Activated CD8-positive, alpha-beta memory T cell treated with anti-CD3 and anti-CD28 coated beads for 4 hours (primary cell): ENCODE results near the gene FGFR3.

Source experiments
- DNase-seq, 2 donors: peaks; one replicate each; pipeline ENCODE4 v3.0.0-alpha.2; 2020; ENCODE audit warnings: low read depth in 2 of 2

The FGFR3 gene

GRCh38 chr4:1792832-1793495 is at the start of gene FGFR3:
FGFR3 (plus strand) TSS chr4:1793293; CDS start chr4:1793935, 642 bp downstream.
- DNase-seq = no peak

DNA sequence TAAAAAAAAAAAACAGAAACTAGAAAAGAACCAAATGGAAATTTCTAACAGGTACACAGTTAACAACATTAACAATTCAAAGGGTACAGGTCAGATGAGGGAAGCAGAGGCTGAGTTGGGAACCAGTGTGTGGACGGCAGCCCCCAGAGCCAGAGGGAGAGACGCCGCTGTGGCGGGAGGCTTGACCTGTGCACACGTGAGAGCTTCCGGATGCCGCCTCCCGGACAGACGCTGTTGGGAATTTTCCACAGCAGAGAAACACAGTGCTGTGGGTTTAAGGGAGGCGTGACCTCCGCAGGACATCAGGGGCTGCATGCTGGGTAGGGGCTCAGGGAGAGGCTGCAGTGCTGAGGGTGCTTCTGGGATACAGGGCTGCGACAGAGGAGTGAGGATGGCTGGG is 49.5 kb upstream of the FGFR3 start:
- no peak for DNase-seq

DNA sequence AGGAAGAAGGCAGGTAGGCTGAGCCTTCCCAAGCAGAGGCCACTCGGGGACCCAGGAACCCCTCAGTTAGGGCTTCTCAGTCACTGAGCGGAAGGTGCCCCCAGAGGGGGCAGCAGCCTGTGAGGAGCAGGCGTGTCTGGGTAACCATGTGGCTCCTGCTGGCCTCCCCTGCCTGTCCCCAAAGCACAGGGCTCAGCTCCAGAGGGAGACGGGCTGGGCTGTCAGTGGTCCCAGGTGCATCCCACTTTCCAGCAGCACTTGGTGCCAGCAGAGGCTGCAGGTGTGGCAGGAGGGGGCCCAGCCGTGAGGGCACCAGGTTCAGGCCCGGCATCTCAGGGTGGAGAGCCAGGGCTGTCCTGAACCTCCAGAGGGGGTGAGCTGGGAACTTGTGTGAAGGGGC is 49.1 kb upstream of the FGFR3 start:
- DNase-seq = no peak

- DNase-seq = no peak
Observed at GRCh38 chr4:1744552-1744951, 48.5 kb upstream of the FGFR3 start.

DNA sequence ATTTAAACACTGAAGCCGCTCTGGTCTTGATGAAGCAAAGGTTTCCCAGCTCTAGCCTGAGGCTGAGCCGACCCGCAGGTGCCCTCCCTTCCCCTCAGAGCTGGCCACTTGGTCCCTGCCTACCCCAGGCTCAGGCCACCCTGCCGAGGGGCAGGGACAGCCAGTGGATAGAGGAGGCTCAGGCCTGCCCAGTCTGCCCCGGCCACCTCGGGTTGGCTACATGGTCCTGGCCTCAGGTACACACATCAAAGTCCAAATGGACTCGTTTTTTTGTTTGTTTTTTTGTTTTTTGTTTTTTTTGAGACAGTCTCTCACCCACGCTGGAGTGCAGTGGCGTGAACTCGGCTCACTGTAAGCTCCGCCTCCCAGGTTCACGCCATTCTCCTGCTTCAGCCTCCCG is 47.9 kb upstream of the FGFR3 start:
- DNase-seq = no peak

DNA sequence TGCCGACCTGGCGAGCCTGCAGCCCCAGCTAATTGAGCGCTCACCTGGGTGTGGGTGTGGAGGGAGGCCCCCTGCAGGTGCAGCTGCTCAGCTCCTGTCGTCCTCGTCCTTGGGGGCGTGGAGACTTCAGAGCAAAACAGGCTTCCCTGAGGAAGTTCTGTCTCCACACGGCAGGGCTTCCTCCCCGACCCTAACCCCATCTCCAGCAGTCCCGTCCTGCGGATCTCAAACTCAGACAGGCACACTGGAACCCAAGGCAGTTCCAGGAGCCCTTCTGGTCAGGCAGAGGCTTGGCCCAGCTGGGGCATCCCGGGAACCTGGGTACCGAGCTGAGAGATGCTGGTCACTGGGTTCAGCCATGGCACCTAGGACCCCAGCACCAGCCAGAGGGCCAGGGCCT is 47.4 kb upstream of the FGFR3 start:
- no peak for DNase-seq

DNA sequence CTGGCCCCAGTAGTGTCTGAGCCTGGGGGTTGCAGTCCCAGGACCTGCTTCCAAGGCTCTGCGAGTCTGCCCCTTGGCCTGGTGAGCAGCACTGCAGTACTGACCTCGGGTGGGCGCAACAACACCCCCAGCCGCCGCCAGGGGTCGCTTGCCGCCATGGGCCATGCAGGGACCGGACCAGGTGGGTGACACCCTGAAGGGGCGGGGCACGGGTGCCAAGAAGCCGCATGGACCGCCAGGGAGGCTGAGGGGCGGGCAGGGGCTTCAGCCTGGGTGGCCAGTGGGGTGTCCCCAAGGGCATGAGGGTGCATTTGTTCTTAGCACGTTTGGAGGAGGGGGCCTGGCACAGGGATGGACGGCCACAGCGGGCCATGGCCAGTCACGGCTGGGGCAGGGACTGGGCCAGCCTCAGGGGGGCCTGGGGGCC is 46.8 kb upstream of the FGFR3 start:
- peak; percentile 57 to 58 for DNase-seq

DNA sequence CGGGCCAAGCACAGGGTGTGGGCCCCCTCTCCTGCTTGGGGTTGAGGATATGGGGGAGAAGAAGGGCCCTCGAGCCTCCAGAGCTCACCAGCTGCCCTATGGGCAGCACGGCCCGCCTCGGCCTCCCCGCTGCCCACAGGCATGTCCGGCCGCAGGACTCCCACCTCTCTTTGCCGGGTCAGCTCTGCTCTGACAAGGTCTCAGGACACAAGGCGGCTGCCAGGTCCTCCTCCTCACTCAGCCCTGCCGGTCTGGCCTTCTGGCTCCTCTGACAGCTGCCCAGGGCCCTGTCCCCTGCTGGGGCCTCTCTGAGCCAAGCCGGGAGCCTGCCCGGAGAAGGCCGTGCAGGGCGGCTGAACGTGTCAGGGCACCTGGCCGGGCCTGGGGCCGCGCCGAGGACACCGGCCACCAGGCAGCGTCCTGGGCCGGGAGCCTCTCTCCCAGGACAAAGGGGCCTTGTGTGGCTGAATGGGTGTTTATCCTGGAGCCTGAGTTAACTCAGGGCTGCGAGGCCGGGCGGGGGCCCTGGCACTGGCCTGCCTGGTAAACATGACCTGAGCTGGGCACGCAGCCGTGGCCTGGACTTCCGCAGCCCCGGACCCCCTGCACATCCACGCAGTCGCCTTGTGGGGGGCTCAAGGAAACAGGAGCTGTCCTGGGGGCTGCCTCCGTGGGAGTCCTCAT is 46.0 kb upstream of the FGFR3 start:
- no peak for DNase-seq

DNA sequence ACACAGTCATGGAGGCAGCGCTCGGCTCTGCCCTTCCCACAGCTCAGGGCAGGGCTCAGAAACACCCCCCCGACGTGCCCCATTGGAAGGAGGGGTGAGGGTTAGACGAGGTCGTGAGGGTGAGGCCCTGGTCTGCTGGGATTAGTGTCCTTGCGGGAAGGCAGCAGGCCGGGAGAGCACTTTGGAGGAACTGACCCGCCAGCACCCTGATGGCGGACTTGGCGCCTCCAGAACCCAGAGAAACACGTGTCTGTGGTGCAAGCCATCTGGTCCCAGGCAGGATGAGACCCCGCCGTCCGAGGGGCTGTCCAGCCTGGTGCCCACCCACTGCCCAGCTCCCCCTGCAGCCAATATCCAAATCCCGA is 45.5 kb upstream of the FGFR3 start:
- DNase-seq = no peak

DNA sequence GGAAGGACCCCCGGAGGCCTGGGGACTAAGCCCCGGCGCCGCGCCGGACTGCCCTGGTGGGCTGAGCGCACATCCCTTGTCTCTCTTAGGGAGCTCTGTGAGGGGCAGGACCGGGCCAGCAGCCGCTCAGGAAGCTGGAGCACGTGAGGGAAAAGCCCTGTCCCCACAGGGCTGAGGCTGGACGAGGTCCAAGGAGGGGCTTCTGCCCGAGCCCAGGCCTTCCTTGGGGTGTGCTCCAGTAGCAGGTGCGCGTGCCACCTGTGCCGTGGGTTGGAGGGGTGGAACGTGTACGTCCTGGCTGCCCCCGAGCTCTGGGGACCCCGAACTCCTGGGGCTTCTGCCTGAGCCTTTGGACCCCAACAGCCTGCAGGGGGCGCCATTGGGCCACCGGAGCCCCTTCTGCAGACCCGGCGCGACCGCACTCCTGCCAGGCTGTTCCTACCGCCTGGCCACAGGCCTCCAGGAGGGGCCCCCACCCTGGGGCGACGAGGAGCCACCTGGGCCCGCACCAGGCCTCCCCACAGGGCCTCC is 44.6 kb upstream of the FGFR3 start:
- peak; percentile 43 to 56 for DNase-seq

- DNase-seq = no peak
Observed at GRCh38 chr4:1749370-1749769, 43.7 kb upstream of the FGFR3 start.

DNA sequence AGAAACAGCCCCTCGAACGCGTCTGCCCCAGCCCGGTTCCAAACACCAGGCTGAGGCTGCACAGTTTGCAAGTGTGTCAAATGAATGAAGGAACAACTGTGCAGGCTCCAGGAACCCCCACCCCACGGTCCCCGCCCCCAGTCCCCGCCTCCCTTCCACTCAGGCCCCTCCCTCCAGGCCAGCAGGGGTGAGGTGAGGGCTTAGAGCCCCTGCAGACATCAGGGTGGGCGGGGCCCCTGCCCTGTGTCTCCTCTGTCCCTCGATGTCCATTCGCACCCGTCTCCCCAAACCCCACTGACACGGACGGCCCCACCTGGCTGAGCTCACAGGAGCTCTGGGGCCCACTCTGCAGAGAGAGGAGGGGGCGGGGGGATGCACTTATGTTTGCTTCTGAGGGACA is 43.3 kb upstream of the FGFR3 start:
- no peak for DNase-seq

DNA sequence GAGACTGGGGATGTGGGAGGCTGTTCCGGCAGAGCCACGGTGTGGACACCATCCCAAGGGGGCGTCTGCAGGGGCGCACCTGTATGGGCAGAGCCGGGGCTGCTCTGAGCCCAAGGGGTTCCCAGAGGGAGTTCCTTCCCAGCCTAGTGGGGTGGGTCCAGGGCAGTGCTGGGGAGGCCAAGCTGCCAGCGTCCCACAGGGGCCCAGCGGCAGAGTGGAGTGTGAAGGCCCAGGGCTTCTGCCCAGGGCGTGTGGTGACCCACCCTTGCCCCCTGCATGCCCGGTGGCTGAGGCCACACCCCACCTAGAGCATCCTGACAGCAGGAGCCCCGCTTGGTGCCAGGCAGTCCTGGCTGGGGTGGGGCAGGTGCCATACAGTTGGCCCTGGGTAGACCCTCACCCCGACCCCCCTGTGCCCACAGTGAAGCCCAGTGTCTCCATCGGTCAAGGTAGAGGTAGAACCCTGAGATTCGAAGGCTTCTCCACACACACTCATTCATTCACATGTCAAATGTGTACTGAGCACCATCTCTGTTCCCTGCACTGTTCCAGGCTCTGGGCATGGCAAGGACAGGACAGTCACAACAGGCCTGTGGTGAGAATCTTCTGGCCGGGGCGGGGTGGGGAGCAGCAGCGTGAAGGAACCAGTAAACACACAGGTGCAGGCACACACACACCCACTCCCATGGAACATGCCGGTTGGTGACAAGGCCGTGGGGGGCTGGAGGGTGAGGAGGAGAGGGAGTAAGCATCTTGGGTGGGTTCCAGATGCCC is 42.5 kb upstream of the FGFR3 start:
- no peak for DNase-seq

- DNase-seq = no peak
Observed at GRCh38 chr4:1751155-1751918, 41.8 kb upstream of the FGFR3 start.

DNA sequence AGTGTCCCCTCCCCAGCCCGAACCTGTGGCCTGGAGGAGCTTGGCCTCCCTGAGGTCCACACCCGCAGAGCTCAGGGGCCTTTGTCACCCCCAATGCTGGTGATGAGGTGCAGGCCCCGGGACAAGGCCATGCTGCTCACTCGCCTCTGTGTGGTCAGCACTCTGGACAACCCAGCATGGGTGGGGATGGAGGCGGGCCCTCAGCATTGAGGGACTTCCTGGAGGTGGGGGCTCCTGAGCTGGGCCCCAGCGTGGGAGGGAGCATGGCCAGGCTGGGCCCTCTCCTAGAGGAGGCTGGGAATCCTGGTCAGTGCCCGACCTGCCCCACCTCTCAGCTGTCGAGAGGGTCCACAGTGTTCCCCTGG is 41.2 kb upstream of the FGFR3 start:
- no peak for DNase-seq

DNA sequence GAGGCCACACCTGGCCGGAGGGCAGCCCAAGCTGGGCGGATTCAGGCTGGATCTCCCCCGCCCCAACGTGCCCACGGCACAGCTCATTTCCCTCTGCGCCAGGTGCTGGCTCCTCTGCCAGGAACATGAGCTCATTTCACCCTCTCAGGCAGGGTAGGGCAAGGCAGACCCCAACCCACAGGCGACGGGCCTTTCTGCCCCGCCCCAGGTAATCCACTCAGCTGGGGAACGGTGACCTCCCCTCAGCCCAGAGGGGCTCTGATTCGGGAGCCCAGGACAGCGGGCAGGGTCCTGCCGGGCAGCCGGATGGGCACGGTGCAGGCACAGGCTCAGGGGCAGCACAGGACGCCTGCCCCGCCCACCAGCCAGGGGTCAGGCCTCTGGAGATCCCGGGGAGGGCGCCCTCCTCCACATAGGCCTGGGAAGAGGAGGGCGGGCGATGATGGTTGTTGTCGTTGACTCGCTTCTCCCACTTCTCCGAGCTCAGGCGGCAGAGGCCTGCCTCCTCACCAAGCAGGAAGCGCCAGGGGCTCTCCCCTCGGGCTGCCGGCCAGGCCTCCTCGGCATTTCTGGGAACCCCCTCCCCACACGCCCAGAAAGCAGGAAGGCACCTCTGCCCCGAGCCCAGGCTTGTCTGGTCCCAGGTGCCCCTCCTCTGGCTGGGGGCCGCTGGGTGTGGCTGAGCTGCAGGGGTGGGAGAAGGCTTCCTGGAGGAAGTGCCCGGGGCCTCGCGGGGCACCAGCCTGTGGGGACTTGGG is 40.6 kb upstream of the FGFR3 start:
- no peak for DNase-seq

DNA sequence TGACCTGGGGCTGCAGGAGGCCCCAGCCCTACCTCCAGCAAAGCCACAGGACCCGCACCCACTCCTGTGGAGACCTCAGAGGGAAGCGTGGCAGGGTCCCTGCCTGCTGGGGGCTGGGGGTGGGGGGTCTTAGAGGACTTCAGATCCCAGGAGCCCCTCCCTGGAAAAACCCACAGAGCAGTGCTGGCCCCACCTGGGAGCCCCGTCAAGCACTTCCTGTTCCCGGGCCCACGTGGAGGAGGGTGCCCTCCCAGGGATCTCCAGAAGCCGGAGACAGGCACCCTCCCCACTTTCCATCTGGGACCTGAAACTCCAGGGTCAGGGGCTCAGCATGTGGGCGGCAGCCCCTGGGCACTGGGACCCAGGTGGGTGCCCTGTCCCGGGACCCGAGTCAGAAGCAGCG is 39.8 kb upstream of the FGFR3 start:
- no peak for DNase-seq

DNA sequence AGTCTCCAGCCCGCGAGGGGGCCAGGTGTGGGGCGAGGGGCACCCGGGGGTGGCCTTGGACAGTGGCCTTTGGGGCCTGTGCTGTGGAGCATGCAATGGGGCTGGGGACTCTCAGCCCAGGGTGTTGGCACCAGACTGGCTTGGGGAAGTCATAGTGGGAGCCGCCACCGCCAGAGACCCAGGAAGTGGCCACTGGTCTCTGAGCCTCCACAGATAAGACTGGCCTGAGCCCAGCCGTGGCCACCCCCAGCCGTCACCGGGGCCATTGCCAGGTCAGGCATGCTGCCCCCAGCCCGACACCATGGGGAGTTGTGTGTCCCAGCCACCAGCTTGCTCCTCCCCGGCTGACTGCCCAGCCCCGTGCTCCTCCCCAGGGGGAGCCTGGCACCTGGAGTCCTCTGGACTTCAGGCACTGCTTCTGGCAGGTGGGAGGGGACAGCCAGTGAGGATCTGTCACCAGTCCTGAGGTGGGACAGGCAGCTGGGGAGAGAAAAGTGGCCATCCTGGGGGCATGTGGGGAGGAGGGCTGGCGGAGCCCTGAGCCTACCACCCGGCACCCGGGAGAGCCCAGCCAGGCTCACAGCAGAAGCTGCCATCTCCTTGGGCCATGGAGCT is 39.3 kb upstream of the FGFR3 start:
- no peak for DNase-seq

DNA sequence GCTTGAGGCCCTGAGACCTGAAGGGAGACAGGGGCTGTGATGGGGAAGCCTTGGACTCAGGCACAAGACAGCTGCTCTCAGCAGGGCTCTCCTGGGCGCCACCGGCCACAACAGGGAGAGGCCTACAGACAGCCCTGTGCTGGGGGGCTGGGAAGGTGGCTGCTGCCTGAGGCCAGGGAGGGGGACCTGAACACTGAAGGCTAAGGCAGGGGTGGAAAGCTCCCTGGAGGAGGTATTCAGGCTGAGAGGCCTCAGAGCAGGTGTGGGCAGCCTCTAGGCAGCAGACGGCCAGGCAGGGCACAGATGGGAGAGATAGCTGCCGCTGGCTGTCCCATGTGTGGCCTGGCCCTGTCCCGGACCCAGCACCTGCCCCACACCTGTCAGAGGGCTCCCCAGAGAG is 38.8 kb upstream of the FGFR3 start:
- no peak for DNase-seq

DNA sequence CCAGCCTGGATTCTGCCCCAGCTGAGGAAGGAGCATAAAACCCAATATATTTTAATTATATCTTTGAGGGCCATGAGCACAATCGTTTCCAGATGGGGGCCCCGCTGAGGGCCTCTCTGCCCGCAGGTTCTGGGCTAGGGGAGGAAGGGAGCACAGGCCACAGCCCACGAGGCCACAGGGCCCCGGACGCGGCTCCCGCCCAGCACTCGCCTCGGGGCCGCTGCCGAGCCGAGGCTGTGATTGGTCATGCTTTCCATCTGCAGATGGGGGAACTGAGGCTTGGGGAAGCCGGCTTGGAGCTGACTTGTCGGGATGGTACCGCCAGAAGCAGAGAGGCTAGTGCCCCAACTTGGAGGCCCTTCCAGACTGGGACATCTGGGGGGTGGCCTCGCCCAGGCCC is 37.8 kb upstream of the FGFR3 start:
- no peak for DNase-seq

GRCh38 chr4:1756079-1756478 is 37.0 kb upstream of the FGFR3 start:
- DNase-seq = no peak
